Stimulated activated CD8-positive, alpha-beta memory T cell treated with anti-CD3 and anti-CD28 coated beads, Interleukin-15, amount 100 ng/mL, for 4 hours (primary cell): ENCODE measurements around the gene SAG.

Experiments
- DNase-seq, 2 donors: peaks; one replicate each; pipeline ENCODE4 v3.0.0-alpha.2; 2020; ENCODE audit warnings: low read depth in 2 of 2

SAG gene

GRCh38 chr2:233307565-233307964 lies at the start of gene SAG:
Gene SAG, plus strand, starts transcription at chr2:233307816. Its CDS starts 1,374 bp downstream, at chr2:233309190.
- no peak for DNase-seq

DNA sequence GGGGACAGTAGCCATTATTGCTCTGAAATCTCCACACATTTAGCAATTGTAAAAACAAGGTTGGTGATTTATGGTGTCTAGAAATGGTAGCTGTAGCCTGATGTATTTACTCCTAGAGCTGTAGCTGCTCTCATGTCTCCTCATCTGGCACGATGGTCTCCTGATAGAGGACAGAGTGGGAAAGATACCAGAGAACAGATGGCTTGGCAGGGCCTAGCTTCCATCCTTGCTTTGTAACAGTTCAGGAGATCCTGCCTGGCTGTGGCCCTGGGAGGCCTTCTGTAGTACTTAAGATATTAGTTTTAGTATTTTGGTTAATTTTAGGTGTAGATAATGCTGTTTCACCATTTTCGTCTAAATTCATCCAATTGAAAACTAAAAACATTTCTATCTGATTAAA lies 49.4 kb upstream of the SAG start:
- DNase-seq = no peak

- no peak for DNase-seq
Measured at GRCh38 chr2:233259730-233260129, 47.9 kb upstream of the SAG start.

GRCh38 chr2:233260661-233261060 lies 47.0 kb upstream of the SAG start:
- no peak for DNase-seq

DNA sequence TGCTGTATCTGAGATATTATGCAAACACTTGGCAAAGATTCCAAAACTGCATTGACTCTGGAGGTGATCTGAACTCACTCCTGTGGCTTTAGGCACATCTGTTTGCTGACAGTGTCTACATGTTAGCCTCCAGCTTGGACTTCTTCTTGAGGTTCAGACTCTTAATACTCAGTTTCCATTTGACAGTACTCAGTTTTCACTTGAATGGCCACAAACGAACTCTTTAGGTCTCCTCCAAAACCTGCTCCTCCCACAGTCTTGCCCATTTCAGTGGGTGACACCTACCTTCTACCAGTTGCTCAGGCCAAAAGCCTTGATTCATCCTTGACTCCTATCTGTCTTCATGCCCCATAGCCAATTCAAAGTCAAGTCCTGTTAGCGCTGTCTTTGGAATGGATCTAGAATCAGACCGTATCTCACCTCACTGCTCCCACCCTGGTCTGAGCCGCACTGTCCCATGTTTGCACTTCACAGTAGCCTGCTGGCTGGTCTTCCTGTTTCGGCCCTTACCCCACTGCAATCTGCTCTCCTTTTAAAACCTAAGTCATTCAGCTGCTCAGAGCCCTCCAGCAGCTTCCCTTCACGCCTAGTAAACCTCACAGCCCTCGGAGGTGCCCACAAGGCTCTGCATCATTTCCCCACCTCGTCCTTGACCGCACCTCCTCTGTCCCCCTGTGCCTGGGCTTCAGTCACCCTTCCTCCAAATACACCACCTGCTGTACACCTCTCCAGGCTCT lies 45.6 kb upstream of the SAG start:
- no peak for DNase-seq

GRCh38 chr2:233262562-233262961 lies 45.1 kb upstream of the SAG start:
- no peak for DNase-seq

GRCh38 chr2:233263045-233263570 lies 44.5 kb upstream of the SAG start:
- DNase-seq = no peak

- no peak for DNase-seq
Measured at GRCh38 chr2:233264667-233265066, 42.9 kb upstream of the SAG start.

DNA sequence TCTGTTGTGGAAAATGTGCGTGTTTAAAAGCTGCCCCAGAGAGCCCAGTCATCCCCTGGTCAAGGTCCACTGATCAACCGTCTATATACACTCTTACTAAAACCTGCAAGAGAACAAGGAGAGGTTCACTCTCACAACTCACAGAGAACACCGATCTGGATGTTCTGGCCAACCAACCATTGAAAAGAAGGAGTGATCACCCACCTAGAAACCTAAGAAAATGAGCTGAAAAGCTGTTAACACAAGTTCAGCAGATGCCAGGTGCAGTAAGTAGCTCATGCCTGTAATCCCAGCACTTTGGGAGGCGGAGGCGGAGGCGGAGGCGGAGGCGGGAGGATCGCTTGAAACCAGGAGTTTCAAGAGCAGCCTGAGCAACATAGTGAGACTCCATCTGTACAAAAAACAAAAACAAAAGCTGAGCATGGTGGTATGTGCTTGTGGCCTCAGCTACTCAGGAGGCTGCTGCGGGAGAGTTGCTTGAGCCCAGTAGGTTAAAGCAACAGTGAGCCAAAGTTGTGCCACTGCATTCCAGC lies 41.7 kb upstream of the SAG start:
- no peak for DNase-seq

DNA sequence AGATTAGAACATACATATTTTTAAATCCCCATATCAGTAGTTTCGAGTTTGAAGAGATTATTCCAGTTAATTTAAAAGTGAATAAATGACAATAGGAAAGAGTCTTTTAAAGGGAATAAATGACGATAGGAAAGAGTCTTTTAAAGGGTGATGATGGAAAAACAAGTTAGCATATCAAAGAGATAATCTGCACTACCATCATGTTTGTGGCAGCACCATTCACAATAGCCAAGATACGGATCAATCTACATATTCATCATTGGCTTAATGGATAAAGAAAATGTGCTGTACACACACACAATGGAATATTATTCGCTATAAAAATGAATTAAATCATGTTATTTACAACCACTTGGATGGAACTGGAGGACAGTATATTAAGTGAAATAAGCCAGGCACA lies 41.1 kb upstream of the SAG start:
- DNase-seq = no peak

- peak; percentile 53 to 72 for DNase-seq
Measured at GRCh38 chr2:233267516-233268245, 39.9 kb upstream of the SAG start.

GRCh38 chr2:233270366-233270765 lies 37.2 kb upstream of the SAG start:
- DNase-seq = no peak

GRCh38 chr2:233270951-233271350 lies 36.7 kb upstream of the SAG start:
- no peak for DNase-seq

- DNase-seq = no peak
Measured at GRCh38 chr2:233271693-233272092, 35.9 kb upstream of the SAG start.

GRCh38 chr2:233273120-233273519 lies 34.5 kb upstream of the SAG start:
- no peak for DNase-seq

DNA sequence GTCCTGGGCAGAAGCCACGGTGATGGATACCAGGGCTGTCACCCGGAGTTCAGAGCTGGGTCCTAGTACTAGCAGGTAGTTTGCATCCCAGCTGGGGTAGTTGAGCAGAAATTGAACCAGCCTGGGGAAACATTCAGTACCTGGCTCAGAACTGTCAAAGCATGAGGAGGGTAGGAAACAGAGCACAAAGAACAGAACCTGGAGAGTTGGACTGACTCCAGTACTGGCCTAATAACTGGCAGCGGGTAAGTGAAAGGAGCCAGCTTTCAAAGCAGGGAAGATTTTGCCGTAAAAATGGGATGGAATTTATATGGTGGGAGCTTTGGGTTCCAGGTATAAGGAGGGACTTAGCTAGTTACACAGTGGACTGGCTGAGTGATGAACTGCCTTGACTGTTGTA lies 32.4 kb upstream of the SAG start:
- no peak for DNase-seq

DNA sequence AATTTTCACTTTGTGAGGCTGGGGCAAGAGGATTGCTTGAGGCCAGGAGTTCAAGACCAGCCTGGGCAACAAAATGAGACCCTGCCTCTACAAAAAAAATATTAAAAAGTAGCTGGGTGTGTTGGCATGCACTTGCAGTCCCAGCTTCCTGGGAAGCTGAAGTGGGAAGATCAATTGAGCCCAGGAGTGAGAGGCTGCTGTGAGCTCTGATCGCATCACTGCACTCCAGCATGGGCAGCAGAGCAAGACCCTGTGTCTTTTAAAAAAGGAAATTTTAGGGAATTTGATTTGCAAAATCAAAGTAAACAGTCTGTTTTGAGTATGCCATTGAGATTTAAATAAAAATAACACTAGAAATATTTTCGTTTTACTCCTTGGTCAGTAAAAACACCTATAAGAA lies 28.7 kb upstream of the SAG start:
- no peak for DNase-seq

DNA sequence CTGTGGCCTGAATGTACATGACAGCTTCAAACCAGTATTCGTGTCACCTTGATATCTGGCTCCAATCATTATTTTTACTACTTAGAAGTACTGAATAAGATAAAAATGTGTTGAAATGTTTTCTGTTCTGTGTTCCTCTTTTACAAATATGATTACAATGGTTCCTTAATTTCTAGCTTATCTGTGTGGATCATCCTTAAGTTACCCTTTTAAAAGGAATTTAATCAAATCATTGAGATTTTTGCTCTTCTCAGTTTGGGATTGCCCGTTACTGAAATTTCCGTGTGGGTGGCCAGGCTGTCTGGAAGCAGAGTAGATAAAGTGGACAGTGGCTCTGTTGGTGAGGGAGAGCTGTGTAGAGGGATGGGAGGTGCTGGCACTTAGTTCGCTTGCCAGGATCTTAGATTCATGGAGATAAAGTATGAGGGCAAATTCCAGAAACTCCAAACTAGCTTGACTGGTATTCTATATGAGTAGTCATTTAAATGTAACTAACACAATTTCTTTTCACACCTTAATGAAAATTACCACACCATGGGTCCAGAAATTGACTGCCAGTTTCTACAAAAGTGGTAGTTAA lies 27.4 kb upstream of the SAG start:
- DNase-seq = no peak

DNA sequence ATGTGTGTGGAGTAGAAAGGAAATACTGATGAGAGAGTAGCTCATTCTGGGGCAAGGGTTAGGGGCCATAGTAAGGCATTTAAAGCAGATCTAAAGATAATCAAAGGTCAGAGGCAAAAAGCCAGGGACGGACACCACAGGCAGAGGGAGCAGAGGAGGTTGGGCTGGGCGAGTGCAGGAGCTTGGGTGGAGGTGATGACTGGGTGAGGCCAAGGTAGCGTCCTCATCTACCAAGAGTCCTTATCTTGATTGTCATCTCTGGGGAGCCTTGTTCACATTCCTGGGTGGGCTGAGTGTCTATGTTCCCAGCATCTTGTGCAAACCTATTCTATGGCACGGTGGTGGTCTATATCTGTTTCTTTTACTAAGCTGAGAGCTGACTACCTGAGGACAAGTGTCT lies 26.1 kb upstream of the SAG start:
- no peak for DNase-seq

DNA sequence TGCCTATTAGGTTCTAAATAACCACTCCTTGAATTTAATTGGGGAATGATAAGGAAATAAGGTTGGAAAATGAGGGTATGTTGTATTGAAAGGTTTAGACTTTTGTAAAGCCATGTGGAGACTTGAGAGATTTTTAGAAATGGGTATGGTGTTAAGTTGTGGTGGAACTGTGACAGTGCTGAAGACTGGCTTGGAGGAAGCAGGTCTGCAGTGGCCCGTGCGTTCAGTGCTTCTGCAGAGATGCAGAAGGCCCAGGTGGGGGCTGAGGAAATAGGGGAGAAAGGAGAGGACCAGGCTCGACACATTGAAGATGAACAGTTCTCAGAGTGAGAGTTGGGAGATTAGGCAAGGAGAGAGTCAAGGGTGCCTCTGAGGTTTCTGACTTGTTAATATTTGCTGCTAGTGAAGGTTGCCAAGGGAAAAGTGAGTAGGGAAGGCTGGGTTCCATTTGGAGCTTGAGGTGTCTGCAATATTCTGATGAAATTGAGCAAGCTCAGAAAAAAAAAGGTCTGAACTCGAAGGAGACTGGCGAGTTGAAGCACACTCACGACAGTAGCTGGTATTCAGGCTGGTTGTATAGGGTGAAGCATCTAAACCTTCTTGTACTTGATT lies 25.5 kb upstream of the SAG start:
- DNase-seq = no peak

DNA sequence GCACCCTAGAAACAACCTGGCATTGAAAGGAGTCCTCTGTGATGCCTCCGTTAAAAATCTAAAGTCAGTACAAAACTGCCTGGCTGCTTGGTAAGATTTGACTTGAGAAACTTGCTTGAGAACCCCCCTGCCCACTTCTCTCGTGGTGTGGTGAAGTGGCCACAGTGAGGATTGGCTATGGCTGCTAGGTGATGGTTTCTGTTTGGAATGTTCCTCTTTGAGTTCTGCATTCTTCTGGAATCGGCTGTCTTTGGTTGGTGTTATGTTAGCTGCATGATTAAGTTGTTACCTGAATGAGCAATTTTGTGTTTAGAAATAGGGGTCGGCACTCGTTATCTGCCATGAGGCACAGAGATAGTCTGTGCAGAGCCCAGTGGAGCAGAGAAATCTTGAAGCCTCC lies 21.7 kb upstream of the SAG start:
- no peak for DNase-seq

DNA sequence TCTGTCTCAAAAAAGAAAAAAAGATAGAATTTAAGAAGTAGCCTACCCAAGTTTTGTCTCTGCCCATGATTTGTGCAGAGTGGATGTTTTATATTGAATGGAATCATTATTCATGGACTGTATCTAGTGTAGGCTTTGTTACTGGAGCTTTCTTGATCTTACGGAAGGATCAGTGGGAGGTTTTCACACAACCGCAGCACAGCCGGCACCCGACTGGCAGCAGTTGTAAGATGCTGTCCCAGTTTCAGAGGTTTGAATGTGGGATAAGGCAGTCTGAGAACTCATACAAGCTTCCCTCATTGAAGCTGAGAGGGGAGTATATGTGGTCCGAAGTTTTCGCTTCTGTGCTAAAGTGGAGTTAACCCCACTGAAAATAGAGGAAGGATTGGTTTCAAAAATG lies 19.7 kb upstream of the SAG start:
- DNase-seq = no peak
